H1 (cell line): ENCODE results near the gene VSIG10. TPM values are rescaled to one million over a fixed set of nuclear protein-coding genes. Genes with fewer than 3 reads are reported as not detected.

Experiments used
- GABPA ChIP-seq: IDR thresholded peaks from 2 replicates; pipeline ENCODE4 v1.6.1; 2011; ENCODE audit warnings: mild to moderate bottlenecking, low read length, moderate library complexity, borderline replicate concordance; ENCODE audit not compliant: insufficient read depth
- NANOG ChIP-seq: IDR thresholded peaks from 2 replicates; pipeline ENCODE4 v1.6.1; 2011; ENCODE audit warnings: low read length, low read depth, mild to moderate bottlenecking, inconsistent platforms; ENCODE audit not compliant: insufficient read depth, poor library complexity, severe bottlenecking
- PHF8 ChIP-seq: fragments of 200-600 bp; sonication (generic); conservative IDR thresholded peaks from 2 replicates; pipeline ENCODE4 v1.7.1; 2012; ENCODE audit warnings: low read depth, mild to moderate bottlenecking, inconsistent platforms, low read length, moderate library complexity
- RBBP5 ChIP-seq: IDR thresholded peaks from 2 replicates; pipeline ENCODE4 v1.7.1; 2012; ENCODE audit warnings: low read depth, mild to moderate bottlenecking, inconsistent platforms, low read length, moderate library complexity, borderline replicate concordance
- RFX5 ChIP-seq: IDR thresholded peaks from 2 replicates; pipeline ENCODE4 v1.6.1; 2011; ENCODE audit warnings: low read depth, low read length, improper control_type of control experiment, borderline replicate concordance
- SIN3A ChIP-seq, 2 experiments: IDR thresholded peaks in 1 of 2; conservative IDR thresholded peaks in 1 of 2; 2 replicates each; pipeline ENCODE4 v1.6.1; 2011 to 2012; ENCODE audit warnings: low read length in 2 of 2, improper control_type of control experiment in 1 of 2, low read depth in 1 of 2, mild to moderate bottlenecking in 1 of 2
- SP1 ChIP-seq: IDR thresholded peaks from 2 replicates; pipeline ENCODE4 v1.6.1; 2011; ENCODE audit warnings: low read depth, low read length
- SRF ChIP-seq: IDR thresholded peaks from 2 replicates; pipeline ENCODE4 v1.6.1; 2011; ENCODE audit warnings: mild to moderate bottlenecking, low read depth, low read length, moderate library complexity
- TBP ChIP-seq: IDR thresholded peaks from 2 replicates; pipeline ENCODE4 v1.6.1; 2011; ENCODE audit warnings: low read depth, low read length, improper control_type of control experiment
- polyA plus RNA-seq, 7 experiments: library from polyadenylated mRNA; depleted of rRNA in 3 of 7; stranded (reverse) in 5 of 7; unstranded in 2 of 7; fragments of >200 nt in 5 of 7; fragments of 200-250 nt in 2 of 7; gene quantifications; 1 replicate in 5 of 7; 2 replicates in 1 of 7; 4 replicates in 1 of 7; pipeline versions ENCODE4 v1.2.1 to v1.2.3, GENCODE V29; 2011 to 2013; ENCODE audit warnings: missing spikeins in 2 of 7, mixed read lengths in 2 of 7
- total RNA-seq: library from RNA; stranded (reverse); fragmentation: NEBNext Ultra II Directional; extraction: Animal tissue kit (Norgen Biotek cat#: 25700); gene quantifications from 2 replicates; pipeline ENCODE4 v1.2.1, GENCODE V29; 2021
- TF ChIP-seq, protein P1 (sequence below), 3 experiments: IDR thresholded peaks; 1 replicate in 2 of 3; 2 replicates in 1 of 3; pipeline versions ENCODE4 v1.5.1 to v1.6.1; 2011; ENCODE audit warnings: low read length in 3 of 3, mild to moderate bottlenecking in 3 of 3, inconsistent platforms in 2 of 3, low read depth in 1 of 3, moderate library complexity in 1 of 3; ENCODE audit not compliant: insufficient read depth in 1 of 3; ENCODE audit errors: control extremely low read depth in 1 of 3

VSIG10 gene
- total and polyA plus RNA-seq, 2 of the 8 experiments (the other 6 are each of a cell fraction or from before 2014, with no cell fraction given) = 34.4 to 93.6 TPM

DNA sequence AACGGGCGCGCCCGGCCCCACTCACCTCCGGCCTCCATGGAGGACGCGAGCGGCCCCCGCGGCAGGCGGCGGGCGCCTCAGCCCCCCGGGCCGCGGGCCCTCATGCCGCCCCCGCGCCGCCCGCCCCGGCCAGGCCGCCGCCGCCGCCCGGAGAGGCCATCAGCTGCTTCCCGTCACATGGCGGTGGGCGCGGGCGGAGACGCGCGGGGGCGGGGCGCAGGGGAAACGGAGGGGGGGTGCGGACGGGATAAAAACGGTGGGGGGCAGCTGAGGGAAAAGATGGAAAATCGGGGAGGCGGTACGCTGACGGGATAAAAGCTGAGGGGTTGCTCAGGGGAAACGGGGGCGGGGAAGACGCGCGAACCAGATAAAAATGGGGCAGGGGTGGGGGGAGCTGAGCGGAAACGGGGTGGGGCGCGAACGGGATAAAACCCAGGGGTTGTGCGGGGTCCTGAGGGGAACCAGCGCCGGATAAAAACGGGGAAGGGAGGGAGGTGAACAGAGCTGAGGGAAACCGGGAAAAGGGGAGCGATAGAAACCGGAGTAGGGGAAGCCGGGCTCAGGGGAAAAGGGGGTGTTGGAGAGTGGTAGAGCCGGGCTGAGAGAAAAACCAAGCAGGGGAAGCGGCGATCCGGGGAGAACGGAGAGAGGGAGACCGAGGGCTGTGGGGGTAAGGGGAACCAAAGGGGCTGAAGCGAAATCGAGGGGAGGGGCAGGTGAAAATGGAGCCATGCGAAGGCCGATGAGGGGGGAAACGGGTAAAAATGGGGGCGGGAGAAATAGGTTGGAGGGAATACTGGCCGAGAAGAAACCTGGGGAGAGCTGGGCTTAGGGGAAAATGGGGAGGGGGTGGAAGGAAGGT lies 42.6 kb downstream of the VSIG10 start, which contains the start of gene WSB2 (continued):
- TF ChIP-seq NANOG (peak; percentile 29), TBP (0 out of 2 replicates have a peak, but pooled peaks have one; percentile 20), SIN3A (conservative IDR thresholded peaks at IDR 0.05 in 1 of 2, IDR thresholded peaks at IDR 0.05 in 1 of 2; ENCODE audit: low read depth in 1 of 2, low read length in 2 of 2) (0 out of 4 replicates have a peak, but pooled peaks of 1 of the 2 experiments have one; percentile 73), SRF (no peak), RFX5 (no peak), PHF8 (0 out of 2 replicates have a peak, but pooled peaks have one; percentile 28), GABPA (no peak), SP1 (0 out of 2 replicates have a peak, but pooled peaks have one; percentile 47), RBBP5 (no peak)
- TF ChIP-seq, protein P1, sequence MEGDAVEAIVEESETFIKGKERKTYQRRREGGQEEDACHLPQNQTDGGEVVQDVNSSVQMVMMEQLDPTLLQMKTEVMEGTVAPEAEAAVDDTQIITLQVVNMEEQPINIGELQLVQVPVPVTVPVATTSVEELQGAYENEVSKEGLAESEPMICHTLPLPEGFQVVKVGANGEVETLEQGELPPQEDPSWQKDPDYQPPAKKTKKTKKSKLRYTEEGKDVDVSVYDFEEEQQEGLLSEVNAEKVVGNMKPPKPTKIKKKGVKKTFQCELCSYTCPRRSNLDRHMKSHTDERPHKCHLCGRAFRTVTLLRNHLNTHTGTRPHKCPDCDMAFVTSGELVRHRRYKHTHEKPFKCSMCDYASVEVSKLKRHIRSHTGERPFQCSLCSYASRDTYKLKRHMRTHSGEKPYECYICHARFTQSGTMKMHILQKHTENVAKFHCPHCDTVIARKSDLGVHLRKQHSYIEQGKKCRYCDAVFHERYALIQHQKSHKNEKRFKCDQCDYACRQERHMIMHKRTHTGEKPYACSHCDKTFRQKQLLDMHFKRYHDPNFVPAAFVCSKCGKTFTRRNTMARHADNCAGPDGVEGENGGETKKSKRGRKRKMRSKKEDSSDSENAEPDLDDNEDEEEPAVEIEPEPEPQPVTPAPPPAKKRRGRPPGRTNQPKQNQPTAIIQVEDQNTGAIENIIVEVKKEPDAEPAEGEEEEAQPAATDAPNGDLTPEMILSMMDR (IDR thresholded peaks at IDR 0.05; ENCODE audit: control extremely low read depth in 1 of 3, insufficient read depth in 1 of 3, low read depth in 1 of 3, low read length in 3 of 3) = no peak
- TF ChIP-seq, all 59 proteins: peak for 12
